Astrocyte of the spinal cord (primary cell): ENCODE measurements around the gene ATG9A.

Source experiments
- DNase-seq: peaks from one replicate; pipeline ENCODE4 v3.0.0; 2011; ENCODE audit warnings: low read depth, low spot score
- H3K4me3 ChIP-seq: 2 replicates; pipeline ENCODE4 v1.5.1; 2011; ENCODE audit warnings: low read depth, mild to moderate bottlenecking, low read length, moderate library complexity
- CTCF ChIP-seq: IDR thresholded peaks from 2 replicates; pipeline ENCODE4 v1.5.1; 2012; ENCODE audit warnings: low read depth, mild to moderate bottlenecking, low read length, inconsistent platforms
- in situ Hi-C: cut with HindIII; loops from 2 replicates; pipeline ENCODE4 v1.10.0; 2017; ENCODE audit warnings: low sequenced_read_pairs

ATG9A gene

GRCh38 chr2:219176818-219177551 lies 52.5 kb downstream of the ATG9A start, which contains the start of gene CNPPD1:
CNPPD1 (minus strand) TSS chr2:219176925; CDS start chr2:219176828, 97 bp downstream.
- DNase-seq = peak; percentile 78
- in situ Hi-C loops = no loop called here
- H3K4me3 ChIP-seq = peak within 1 kb of the TSS; percentile 75
- no peak for TF ChIP-seq CTCF

GRCh38 chr2:219175928-219176817 lies 53.3 kb downstream of the ATG9A start:
- peak overlapping the region; percentile 75 for H3K4me3 ChIP-seq
- TF ChIP-seq CTCF = peak; percentile 5
- in situ Hi-C loops = no loop called here
- peak; percentile 41 for DNase-seq

GRCh38 chr2:219175486-219175885 lies 54.0 kb downstream of the ATG9A start:
- H3K4me3 ChIP-seq = peak overlapping the region; percentile 75
- DNase-seq = no peak
- TF ChIP-seq CTCF = no peak
- in situ Hi-C loops = no loop called here

- no peak for TF ChIP-seq CTCF
- no peak overlapping the region for H3K4me3 ChIP-seq
- in situ Hi-C loops = no loop called here
- DNase-seq = no peak
Observed at GRCh38 chr2:219174801-219175200, 54.6 kb downstream of the ATG9A start.

- DNase-seq = no peak
- TF ChIP-seq CTCF = no peak
- in situ Hi-C loops = no loop called here
- H3K4me3 ChIP-seq = no peak overlapping the region
Observed at GRCh38 chr2:219174146-219174545, 55.3 kb downstream of the ATG9A start.

GRCh38 chr2:219173176-219173575 lies 56.3 kb downstream of the ATG9A start:
- no peak overlapping the region for H3K4me3 ChIP-seq
- in situ Hi-C loops = no loop called here
- TF ChIP-seq CTCF = no peak
- DNase-seq = no peak
